MG63 (cell line): Measurements from ENCODE around the gene NMRAL1. TPM values are rescaled to one million over a fixed set of nuclear protein-coding genes. Genes with fewer than 3 reads are reported as not detected.

Experiments
- DNase-seq: peaks from one replicate; pipeline ENCODE4 v3.0.0-alpha.2; 2020
- H3K27me3 ChIP-seq: fragments of 250-450 bp; sonication (Bioruptor Pico); 2 replicates; pipeline ENCODE4 v1.5.1; 2020; ENCODE audit warnings: mild to moderate bottlenecking, moderate library complexity
- H3K36me3 ChIP-seq: fragments of 250-450 bp; sonication (Bioruptor Pico); 2 replicates; pipeline ENCODE4 v1.5.1; 2020; ENCODE audit warnings: mild to moderate bottlenecking, moderate library complexity
- H3K4me3 ChIP-seq: fragments of 250-450 bp; sonication (Bioruptor Pico); 2 replicates; pipeline ENCODE4 v1.5.1; 2020; ENCODE audit warnings: mild to moderate bottlenecking, moderate library complexity
- H3K9me3 ChIP-seq: fragments of 250-450 bp; sonication (Bioruptor Pico); 2 replicates; pipeline ENCODE4 v1.5.1; 2020; ENCODE audit warnings: mild to moderate bottlenecking, moderate library complexity
- total RNA-seq: library from RNA; depleted of rRNA; stranded (reverse); fragments of >200 nt; shearing (Covaris generic); gene quantifications from 2 replicates; pipeline ENCODE4 v1.2.3, GENCODE V29; 2014; ENCODE audit warnings: low replicate concordance; rRNA removed

The NMRAL1 gene
- 19.6 and 47.3 TPM in 2 replicates for total RNA-seq

DNA sequence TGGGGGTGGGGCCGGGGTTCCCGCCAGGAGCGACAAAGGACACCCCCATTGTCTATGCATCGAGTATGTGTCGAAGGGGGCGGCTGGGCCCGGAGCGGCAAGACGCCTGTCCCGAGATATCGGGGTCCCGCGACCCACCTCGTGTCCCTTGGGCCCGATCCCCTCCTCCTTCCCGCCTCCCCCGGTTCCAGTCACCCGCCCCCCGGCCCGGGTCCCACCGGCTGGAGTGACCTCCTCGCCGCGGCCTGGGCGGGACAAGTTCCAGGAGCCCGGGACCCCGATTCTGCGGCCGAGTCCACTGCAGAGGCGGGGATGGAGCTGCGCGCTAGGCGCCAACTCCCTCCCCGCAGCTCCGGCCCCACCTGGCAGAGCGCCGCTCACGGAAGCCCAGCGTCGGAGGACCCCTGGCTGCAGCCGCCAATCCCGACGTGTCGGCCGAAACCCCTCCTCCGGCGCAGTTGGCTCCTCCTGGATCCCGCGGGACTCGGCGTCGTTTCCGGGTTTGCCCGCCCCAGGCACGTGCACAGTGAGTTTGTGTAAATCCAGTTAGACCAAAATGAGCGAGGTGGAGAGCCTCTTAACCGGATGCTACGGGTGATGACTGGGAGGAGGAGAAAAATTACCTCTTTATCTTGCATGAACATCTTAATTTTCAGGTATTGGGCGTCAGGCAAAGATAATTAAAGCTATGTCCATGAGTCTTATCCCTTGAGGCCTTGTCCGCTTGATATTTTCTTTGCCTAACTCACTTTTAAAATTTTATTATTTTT, at the start of gene NMRAL1:
NMRAL1 (minus strand) TSS at position 434 of the 770 bp plus-strand sequence. CDS start 493 bp downstream, outside the sequence.
- DNase-seq = peak; percentile 89
- peak within 1 kb of the TSS; percentile 56 for H3K4me3 ChIP-seq
- no peaks in the 10 kb centered on the region for H3K9me3 ChIP-seq
- peaks cover 11% of the 10 kb centered on the region; the same call in 1 of the 2 replicates for H3K36me3 ChIP-seq
- H3K27me3 ChIP-seq = no peaks in the 10 kb centered on the region

DNA sequence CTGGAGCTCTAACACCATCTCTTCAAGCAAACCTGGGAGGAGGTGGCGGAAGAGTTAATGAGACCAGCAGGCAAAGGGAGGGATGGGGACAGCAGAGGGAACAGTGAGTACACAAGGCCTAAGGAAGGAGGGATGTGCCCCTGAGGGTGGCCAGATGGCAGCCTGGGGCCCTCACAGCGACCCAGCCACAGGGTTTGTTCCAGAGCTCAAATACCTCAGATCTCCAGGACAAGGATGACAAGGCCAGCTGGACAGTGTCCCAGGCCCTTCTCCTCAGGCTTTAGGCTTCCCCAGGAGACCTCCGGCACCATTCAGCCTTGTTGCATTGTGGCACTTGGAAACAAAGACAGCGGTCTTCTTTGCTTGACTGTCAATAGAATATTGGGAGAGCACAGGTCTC, 49.3 kb upstream of the NMRAL1 start:
- H3K4me3 ChIP-seq = no peak overlapping the region
- H3K36me3 ChIP-seq = no peaks in the 10 kb centered on the region
- H3K9me3 ChIP-seq = no peaks in the 10 kb centered on the region
- DNase-seq = no peak
- no peaks in the 10 kb centered on the region for H3K27me3 ChIP-seq

DNA sequence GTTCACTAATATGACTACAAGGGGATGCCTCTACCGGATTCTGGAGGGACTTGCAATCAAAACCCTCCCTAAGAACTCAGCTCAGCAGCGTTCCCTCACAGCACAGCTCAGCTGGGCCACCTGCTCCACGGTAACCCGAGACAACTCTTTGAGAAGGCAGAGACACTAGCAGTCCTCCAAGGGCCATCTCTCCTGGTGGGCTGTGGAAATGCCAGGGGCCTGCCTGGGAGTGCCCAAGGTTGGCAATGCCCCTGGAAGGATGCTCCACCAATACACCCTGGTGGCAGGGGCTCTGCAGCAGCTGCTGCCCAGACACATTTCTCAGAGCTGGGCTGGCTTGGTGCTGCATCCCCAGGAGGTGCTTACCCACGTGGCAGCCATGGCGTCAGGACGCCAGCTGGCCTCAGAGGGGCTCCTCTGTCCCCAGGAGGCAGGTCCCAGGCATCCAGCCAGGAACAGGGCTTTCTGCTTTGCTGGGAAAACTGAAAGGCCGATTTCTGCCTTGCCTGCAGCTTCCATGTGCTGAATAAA, 47.7 kb upstream of the NMRAL1 start:
- H3K4me3 ChIP-seq = no peak overlapping the region
- H3K27me3 ChIP-seq = no peaks in the 10 kb centered on the region
- H3K36me3 ChIP-seq = no peaks in the 10 kb centered on the region
- no peak for DNase-seq
- no peaks in the 10 kb centered on the region for H3K9me3 ChIP-seq

DNA sequence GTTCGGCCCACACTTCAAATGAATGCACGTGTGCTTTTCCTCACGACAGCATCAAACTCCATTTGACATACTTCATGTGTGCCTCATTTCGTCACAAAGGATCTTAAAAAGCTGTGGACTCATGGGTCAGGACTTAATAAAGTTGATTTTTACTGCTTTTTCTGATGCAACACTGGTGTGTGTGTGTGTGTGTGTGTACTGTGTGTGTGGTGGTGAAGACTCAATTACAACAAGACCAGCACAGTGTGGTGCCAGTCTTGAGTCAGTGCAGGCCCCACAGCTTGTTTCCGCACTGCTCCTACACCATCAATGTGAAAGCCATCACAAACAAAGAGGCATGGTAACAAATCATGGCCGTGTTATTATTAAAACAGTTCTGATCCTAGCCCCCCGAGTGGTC, 46.5 kb upstream of the NMRAL1 start:
- Histone ChIP-seq H3K4me3 (no peak overlapping the region), H3K27me3 (no peaks in the 10 kb centered on the region), H3K9me3 (no peaks in the 10 kb centered on the region), H3K36me3 (no peaks in the 10 kb centered on the region; the same call in 1 of the 2 replicates)
- DNase-seq = no peak

DNA sequence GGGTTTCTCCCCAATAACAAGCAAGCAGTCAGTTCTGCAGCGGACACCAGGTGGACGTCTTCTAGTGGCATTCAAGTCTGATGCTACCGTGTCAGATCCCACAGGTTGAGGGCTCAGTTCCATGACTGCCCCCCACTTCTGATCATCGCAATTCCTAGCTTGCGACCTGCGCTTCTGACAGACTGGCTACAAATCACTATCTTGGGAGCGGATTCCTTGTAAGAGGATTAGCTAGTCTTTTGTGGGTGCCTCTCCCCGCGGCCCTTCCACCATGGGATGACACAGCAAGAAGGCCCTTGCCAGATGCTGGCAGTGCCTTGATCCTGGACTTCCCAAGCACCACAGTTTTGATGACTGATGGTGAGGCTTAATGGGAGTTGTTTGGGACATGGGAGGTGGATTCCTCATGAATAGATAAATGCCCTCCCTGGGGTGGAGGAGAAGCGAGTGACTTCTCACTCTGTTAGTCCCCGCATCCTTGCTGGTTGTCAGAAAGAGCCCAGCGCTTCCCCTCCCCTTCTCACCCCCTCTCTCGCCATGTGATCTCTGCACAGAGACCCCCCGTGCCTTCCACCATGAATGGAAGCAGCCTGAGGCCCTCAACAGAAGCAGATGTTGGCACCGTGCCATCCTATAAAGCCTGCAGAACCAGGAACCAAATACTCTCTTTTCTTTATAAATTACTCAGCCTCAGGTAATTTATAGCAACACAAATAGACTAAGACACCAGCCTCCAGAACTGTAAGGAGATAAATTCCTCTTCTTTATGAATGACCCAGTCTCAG, 45.0 kb upstream of the NMRAL1 start:
- no peak for DNase-seq

DNA sequence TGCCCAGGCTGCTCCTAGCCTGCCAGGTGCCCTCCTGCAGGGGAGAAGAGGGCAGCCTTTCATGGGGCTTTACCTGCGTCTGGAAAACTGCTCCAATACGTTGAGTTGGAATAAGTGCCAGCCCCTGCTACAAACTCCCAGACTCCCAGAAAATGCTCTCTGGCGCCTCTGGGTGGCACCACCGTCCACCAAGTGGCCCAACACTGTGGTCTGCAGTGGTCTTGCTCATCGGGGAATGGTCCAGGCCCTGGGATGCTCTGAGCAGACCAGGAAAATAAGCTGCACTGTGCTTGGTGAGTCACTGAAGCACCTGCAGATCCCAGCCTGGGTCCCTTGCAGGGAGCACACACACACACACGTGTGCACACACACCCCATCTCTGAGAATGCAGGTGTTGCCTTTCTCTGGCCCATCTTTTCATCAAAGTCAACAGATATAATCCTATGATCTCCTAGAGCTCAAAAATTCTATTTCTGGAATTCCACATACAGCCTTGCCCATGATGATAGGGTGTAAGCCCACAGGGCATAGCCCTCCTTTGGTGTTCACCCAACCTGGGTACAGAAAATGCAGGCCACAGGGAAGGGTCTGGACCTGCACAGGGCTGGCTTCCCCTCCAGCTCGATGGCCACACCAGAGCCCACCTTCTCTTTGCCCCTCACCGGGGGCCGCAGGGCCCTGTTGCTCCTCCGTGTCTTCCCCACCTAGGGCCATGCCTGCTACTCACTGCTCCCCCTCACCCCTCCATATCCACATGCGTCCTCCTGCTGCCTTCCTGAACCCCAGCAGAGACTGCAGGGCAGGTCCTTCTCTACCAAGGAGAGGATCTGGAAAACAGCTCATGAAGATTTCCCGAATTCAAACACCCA, 43.6 kb upstream of the NMRAL1 start:
- H3K4me3 ChIP-seq = no peak overlapping the region
- DNase-seq = peak; percentile 37
- H3K36me3 ChIP-seq = no peaks in the 10 kb centered on the region; the same call in 1 of the 2 replicates
- H3K27me3 ChIP-seq = no peaks in the 10 kb centered on the region
- no peaks in the 10 kb centered on the region for H3K9me3 ChIP-seq

More for the DNA sequence above, 45.0 kb upstream of the NMRAL1 start:
- Histone ChIP-seq H3K27me3 (no peaks in the 10 kb centered on the region), H3K4me3 (no peak overlapping the region), H3K9me3 (no peaks in the 10 kb centered on the region), H3K36me3 (no peaks in the 10 kb centered on the region; the same call in 1 of the 2 replicates)

DNA sequence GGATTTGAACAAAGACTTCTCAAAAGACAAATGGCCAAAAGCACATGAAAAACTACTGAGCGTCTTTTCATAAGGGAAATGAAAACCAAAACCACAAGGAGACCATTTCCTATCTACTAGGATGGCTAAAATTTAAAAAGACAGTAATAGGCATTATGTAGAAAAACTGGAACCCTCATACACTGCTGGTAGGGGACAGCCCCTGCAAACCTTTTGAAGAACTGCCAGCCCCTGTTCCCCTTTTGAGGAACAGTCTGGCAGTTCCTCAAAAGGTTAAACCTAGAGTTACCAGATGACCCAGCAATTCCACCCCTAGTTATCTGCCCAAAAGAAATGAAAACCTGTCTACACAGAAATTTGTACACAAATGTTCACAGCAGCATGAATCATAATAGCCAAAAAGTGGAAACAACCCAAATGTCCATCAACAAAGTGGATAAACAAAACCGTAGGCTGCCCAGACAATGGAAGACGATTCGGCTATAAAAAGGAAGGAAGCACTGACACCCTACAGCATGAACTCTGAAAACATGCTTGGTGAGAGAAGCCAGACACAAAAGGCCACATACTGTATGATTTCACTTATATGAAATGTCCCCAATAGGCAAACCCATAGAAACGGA, 41.3 kb upstream of the NMRAL1 start:
- H3K4me3 ChIP-seq = no peak overlapping the region
- no peaks in the 10 kb centered on the region for H3K9me3 ChIP-seq
- H3K36me3 ChIP-seq = peaks cover 14% of the 10 kb centered on the region
- no peaks in the 10 kb centered on the region for H3K27me3 ChIP-seq
- no peak for DNase-seq

DNA sequence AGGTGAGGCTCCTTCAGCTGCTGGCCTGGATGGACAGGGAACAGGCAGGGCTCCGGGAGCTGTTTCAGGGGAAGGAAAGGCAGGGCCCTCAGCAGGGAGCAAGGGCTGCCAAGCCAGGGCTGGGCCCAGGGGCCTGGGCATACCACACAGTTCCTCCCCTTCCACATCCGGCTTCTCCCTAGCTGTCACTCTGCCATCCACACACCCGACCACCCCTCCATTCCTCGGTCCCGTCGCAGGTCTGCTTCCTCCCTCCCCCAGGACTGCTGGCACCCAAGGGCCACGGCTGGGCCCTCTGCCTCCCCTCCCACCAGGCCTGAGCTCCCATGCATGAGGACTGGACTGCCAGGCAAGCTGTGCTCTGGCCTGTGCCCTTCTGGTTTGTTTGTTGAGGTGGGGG, 40.2 kb upstream of the NMRAL1 start:
- no peaks in the 10 kb centered on the region for H3K9me3 ChIP-seq
- no peaks in the 10 kb centered on the region for H3K27me3 ChIP-seq
- H3K36me3 ChIP-seq = peaks cover 17% of the 10 kb centered on the region
- H3K4me3 ChIP-seq = no peak overlapping the region
- no peak for DNase-seq

DNA sequence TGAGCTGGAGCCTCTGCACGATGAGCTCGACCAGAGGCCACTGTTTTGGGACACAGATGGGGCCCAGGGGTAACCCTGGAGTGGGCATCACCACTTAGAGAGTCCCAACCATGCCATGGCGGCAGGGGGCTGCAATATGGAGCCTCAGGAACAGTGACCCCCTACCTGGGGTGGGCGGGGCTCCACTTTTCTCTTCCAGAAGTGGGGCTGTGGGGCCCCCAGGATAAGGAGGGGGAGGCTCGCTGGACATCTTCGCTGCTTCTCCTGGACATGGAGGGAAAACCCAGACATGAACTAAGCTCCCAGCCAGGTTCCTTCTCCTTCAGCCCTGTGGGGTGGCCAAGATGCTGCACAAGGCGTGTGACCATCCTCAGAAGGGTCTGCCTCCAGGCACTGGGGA, 39.5 kb upstream of the NMRAL1 start:
- H3K36me3 ChIP-seq = peaks cover 24% of the 10 kb centered on the region
- no peak overlapping the region for H3K4me3 ChIP-seq
- no peaks in the 10 kb centered on the region for H3K9me3 ChIP-seq
- no peaks in the 10 kb centered on the region for H3K27me3 ChIP-seq
- DNase-seq = no peak

DNA sequence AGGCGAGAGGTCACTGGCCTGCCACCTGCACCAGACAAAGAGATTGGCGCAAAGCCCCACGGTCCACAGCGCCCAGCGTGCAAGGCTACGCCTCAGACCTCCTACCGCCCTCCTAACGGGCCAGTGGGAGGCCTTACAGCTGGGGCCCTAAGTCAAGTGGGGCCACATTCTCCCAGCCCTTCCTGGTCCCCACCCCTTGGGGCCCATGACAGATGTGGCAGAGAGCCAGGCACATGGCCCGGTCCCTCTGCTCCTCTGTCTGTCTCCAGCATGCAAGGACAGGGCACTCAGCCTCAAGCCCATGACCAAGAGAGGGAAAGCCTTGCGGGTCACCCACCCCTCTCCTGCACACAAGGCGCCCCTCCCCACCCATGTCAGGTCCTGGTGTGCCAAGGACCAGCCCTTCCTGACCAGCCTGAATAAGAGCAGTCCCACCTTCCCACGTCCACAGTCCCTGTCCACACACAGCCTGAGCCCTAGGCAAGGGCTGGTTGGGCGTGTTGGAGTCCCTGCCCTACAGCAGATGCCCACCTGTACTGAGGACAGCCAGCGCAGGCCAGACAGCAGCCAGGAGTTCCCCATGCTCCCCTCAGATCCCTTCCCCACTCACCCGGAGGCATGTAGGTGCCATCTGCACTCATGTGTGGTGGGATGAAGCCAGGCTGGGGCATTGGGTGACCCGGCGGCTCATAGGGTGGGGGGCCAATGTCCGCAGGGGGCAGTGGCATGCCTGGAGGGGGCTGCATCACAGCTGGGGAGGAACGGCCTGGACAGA, 38.8 kb upstream of the NMRAL1 start:
- H3K4me3 ChIP-seq = no peak overlapping the region
- H3K27me3 ChIP-seq = no peaks in the 10 kb centered on the region
- H3K36me3 ChIP-seq = peaks cover 29% of the 10 kb centered on the region
- DNase-seq = no peak
- H3K9me3 ChIP-seq = no peaks in the 10 kb centered on the region

DNA sequence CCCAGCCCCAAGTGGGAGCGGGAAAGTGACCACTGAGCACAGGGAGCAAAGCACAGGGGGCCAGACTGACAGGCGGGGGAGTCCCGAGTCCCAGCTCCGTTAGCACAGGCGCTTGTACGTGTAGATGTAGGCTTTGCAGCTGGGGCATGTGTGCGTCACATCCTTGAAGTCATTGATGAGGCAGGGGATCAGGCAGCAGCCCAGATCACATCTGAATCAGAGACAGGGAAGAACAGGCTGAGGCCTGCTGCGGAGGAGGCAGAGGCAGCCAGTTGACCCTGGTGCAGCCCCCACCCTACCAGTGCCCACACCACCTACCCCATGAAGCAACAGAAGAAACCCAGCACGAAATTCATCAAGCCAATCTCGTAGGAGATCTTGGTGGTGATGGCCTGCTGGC, 38.0 kb upstream of the NMRAL1 start:
- H3K4me3 ChIP-seq = no peak overlapping the region
- no peaks in the 10 kb centered on the region for H3K9me3 ChIP-seq
- peaks cover 37% of the 10 kb centered on the region for H3K36me3 ChIP-seq
- no peaks in the 10 kb centered on the region for H3K27me3 ChIP-seq
- no peak for DNase-seq

DNA sequence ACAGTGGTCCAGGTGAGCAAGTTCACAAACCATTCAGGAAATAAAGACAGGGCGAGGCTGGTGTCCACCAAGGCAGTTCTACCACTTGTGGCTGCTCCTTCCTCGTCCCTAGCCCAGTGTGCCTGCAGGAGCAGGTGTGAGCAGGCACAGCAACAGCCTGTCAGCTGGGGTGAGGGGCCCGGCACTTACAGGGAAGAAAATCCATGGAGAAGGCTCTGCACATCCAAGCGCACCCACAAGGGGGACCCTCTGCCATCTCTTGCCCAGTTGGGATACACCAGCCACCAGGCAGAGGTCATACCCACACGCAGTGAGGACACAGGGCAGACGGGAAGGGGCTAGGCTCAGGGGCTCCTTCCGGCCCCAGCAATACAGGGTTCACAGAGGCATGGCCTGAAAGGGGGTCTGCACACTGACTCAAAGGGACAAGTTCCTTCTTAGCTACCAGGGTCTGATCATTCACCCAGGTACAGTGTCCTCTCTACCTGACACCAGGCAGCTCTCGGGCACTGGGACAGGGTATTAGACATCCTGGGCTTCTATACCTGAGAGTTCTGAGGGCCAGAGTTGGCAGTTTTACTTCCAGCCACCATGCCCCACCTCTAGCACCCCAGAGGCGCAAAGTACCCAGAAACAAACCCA, 37.1 kb upstream of the NMRAL1 start:
- Histone ChIP-seq H3K9me3 (no peaks in the 10 kb centered on the region), H3K4me3 (no peak overlapping the region), H3K27me3 (no peaks in the 10 kb centered on the region), H3K36me3 (peaks cover 46% of the 10 kb centered on the region)
- peak; percentile 44 for DNase-seq

DNA sequence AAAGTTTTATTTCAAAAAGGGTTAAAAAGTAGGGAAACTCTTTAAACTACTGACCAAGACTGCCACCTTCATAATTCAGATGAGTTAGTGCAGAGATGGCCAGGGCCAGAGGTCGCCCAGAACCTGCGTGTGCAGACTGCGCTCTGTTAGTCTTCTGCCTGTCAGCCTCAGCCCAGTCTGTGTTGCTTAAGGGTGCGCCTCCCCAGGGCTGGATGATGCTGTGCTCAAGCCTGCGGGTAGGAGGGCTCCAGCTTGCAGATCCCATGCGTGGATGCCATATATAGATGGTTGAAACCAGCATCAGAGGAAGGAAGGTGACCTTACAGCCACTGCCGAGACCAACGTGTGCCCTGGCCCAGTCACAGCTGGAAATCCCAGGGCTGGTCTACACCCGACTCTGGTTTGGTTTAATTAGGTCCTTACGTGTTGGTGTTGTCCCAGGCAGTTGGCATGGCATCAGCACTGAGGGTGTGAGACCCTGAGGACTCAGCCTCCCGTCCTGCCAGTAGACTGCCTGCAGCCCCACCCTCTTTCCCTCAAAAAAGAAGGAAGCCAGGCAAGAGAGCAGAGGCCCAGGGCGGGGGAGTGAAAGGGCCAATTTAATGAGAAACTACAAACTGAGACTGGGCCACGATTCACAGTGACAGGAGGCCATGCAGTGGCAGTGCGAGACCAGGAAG, 36.5 kb upstream of the NMRAL1 start:
- Histone ChIP-seq H3K27me3 (no peaks in the 10 kb centered on the region), H3K4me3 (no peak overlapping the region), H3K36me3 (peaks cover 52% of the 10 kb centered on the region), H3K9me3 (no peaks in the 10 kb centered on the region)
- no peak for DNase-seq

DNA sequence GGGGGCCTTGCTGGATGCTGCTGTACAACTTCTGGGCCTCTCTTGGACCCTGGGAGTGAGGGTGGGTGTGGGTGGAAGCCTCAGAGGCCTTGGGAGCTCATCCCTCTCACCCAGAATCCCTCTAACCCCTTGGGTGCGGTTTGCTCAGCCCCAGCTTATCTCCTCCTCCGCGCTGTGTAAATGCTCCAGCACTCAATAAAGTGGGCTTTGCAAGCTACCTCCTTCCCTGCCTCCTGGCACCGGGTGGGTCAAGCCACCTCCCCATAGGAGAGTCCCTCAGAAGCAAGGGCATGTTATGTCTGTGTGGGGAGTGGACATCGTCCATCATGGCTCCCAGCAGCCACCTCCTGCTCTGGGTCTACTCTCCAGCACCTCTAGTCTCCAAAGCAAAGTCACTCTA, 35.7 kb upstream of the NMRAL1 start:
- DNase-seq = no peak
- Histone ChIP-seq H3K4me3 (no peak overlapping the region), H3K36me3 (peaks cover 56% of the 10 kb centered on the region), H3K9me3 (no peaks in the 10 kb centered on the region), H3K27me3 (no peaks in the 10 kb centered on the region)

DNA sequence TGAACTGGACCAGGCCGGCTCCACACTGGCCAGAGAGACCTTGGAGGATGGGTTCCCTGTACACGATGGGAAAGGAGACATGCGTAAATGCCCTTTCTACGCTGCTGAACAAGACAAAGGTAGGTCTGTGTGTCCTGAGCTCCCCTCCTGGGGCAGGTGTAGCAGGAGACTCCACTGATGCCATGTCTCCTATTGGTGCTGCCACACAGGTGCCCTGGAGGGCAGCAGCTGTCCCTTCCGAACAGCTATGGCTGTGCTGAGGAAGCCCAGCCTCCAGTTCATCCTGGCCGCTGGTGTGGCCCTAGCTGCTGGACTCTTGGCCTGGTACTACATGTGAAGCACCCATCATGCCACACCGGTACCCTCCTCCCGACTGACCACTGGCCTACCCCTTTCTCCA, 35.0 kb upstream of the NMRAL1 start:
- H3K27me3 ChIP-seq = no peaks in the 10 kb centered on the region
- no peak for DNase-seq
- H3K9me3 ChIP-seq = no peaks in the 10 kb centered on the region
- H3K36me3 ChIP-seq = peaks cover 60% of the 10 kb centered on the region
- H3K4me3 ChIP-seq = no peak overlapping the region
